Endothelial cell of umbilical vein (primary cell): ENCODE measurements around the gene DPPA4. TPM values are rescaled to one million over a fixed set of nuclear protein-coding genes. Genes with fewer than 3 reads are reported as not detected.

ENCODE experiments used
- BruUV-seq: library from RNA; stranded (reverse); fragments of 400-500 nt; replicated peaks from 2 replicates; lab custom pipeline; 2021; lab: Mats Ljungman, UMichigan
- CTCF ChIA-PET: fragments of 300-600, 350-600 bp; sonication (Branson Sonifier 250); formaldehyde crosslinking; loops from one replicate; lab custom pipeline; 2021; ENCODE audit warnings: antibody characterized with exemption, inconsistent platforms; lab: Charles Lee
- POLR2A ChIA-PET: fragments of 300-600, 350-600 bp; sonication (Branson Sonifier 250); formaldehyde crosslinking; loops from one replicate; lab custom pipeline; 2021; ENCODE audit warnings: antibody characterized with exemption, inconsistent platforms; lab: Charles Lee
- DNase-seq: peaks from one replicate; pipeline ENCODE4 v3.0.0-alpha.2; 2011; ENCODE audit warnings: low read depth, low spot score
- FAIRE-seq: peaks from 2 replicates; lab custom pipeline; 2011; peaks lifted over from hg19 to GRCh38; lab: Jason Lieb, UNC
- H2AFZ ChIP-seq: 2 replicates; pipeline ENCODE4 v1.6.0; 2012; ENCODE audit warnings: low read depth, low read length, control low read depth, inconsistent platforms
- H3K27ac ChIP-seq: 2 replicates; pipeline ENCODE4 v1.5.1; 2011; ENCODE audit warnings: low read depth, mild to moderate bottlenecking, control low read depth, low read length, moderate library complexity; ENCODE audit not compliant: insufficient read depth
- H3K27me3 ChIP-seq, 2 experiments: 2 replicates each; pipeline versions ENCODE4 v1.6.0 to v1.6.1; 2011; ENCODE audit warnings: low read length in 2 of 2, mixed read lengths in 1 of 2; ENCODE audit not compliant: control insufficient read depth in 2 of 2, insufficient read depth in 2 of 2
- H3K36me3 ChIP-seq, 2 experiments: 2 replicates in 1 of 2; 3 replicates in 1 of 2; pipeline ENCODE4 v1.5.1; 2011; ENCODE audit warnings: low read length in 2 of 2, mild to moderate bottlenecking in 1 of 2, moderate library complexity in 1 of 2; ENCODE audit not compliant: control insufficient read depth in 2 of 2, insufficient read depth in 2 of 2; ENCODE audit errors: extremely low read depth in 1 of 2
- H3K4me1 ChIP-seq: 3 replicates; pipeline ENCODE4 v1.5.1; 2011; ENCODE audit warnings: mild to moderate bottlenecking, low read length; ENCODE audit not compliant: control insufficient read depth, insufficient read depth; ENCODE audit errors: extremely low read depth
- H3K4me2 ChIP-seq: 2 replicates; pipeline ENCODE4 v1.6.1; 2011; ENCODE audit warnings: low read length, control low read depth, mixed read lengths; ENCODE audit not compliant: insufficient read depth
- H3K4me3 ChIP-seq, 3 experiments: fragments of 200-600 bp in 1 of 3; sonication (generic), shearing (Covaris generic) in 1 of 3; replicated peaks in 1 of 3; 2 replicates each; pipeline ENCODE4 v1.5.1; 2011 to 2016; ENCODE audit warnings: control low read depth in 3 of 3, low read length in 3 of 3, mild to moderate bottlenecking in 2 of 3, inconsistent platforms in 1 of 3, low read depth in 1 of 3, moderate library complexity in 1 of 3; ENCODE audit not compliant: insufficient read depth in 1 of 3
- H3K79me2 ChIP-seq: 2 replicates; pipeline ENCODE4 v1.6.0; 2012; ENCODE audit warnings: low read length, inconsistent platforms; ENCODE audit not compliant: control insufficient read depth, insufficient read depth
- H3K9ac ChIP-seq: replicated peaks from 2 replicates; pipeline ENCODE3; 2011; ENCODE audit warnings: low read length, control low read depth; ENCODE audit not compliant: insufficient read depth; ENCODE audit errors: extremely low read depth
- H3K9me1 ChIP-seq: replicated peaks from 3 replicates; pipeline ENCODE4 v1.6.0; 2011; ENCODE audit warnings: mild to moderate bottlenecking, low read length; ENCODE audit not compliant: control insufficient read depth, insufficient read depth; ENCODE audit errors: extremely low read depth
- H3K9me3 ChIP-seq: replicated peaks from 2 replicates; pipeline ENCODE4 v1.5.1; 2012; ENCODE audit warnings: low read length, inconsistent platforms; ENCODE audit not compliant: control insufficient read depth, insufficient read depth
- H4K20me1 ChIP-seq: replicated peaks from 2 replicates; pipeline ENCODE3; 2011; ENCODE audit warnings: mild to moderate bottlenecking, low read length; ENCODE audit not compliant: control insufficient read depth, insufficient read depth; ENCODE audit errors: extremely low read depth
- EZH2 ChIP-seq: IDR thresholded peaks from 2 replicates; pipeline ENCODE4 v1.6.1; 2012; ENCODE audit warnings: borderline replicate concordance, low read depth, mild to moderate bottlenecking, moderate library complexity, low read length, inconsistent platforms; ENCODE audit not compliant: severe bottlenecking
- FOS ChIP-seq: IDR thresholded peaks from 2 replicates; pipeline ENCODE4 v1.6.1; 2011; ENCODE audit warnings: mild to moderate bottlenecking, low read length, moderate library complexity, borderline replicate concordance; ENCODE audit not compliant: insufficient read depth
- MYC ChIP-seq: IDR thresholded peaks from one replicate; pipeline ENCODE4 v1.6.1; 2011; ENCODE audit warnings: mild to moderate bottlenecking, low read depth, low read length
- POLR2A ChIP-seq: IDR thresholded peaks from 2 replicates; pipeline ENCODE4 v1.6.1; 2012; ENCODE audit warnings: low read depth, mild to moderate bottlenecking, control low read depth, low read length
- POLR2AphosphoS5 ChIP-seq: IDR thresholded peaks from 2 replicates; pipeline ENCODE4 v1.6.1; 2012; ENCODE audit warnings: low read depth, mild to moderate bottlenecking, control low read depth, low read length, moderate library complexity; ENCODE audit not compliant: insufficient read depth
- dilution Hi-C: fragments of 300-500 bp; cut with MboI; formaldehyde crosslinking; loops from one replicate; pipeline ENCODE4 v1.15.0; 2019; ENCODE audit warnings: low sequenced_read_pairs; ENCODE audit not compliant: extremely low pct_ligation_motif_present
- intact Hi-C: fragments of 100-400 bp; cut with micrococcal nuclease; formaldehyde crosslinking; loops from one replicate; pipeline ENCODE4 v1.10.0; 2022
- polyA plus RNA-seq, 4 experiments: library from polyadenylated mRNA; depleted of rRNA in 3 of 4; stranded (reverse) in 3 of 4; unstranded in 1 of 4; fragments of >200 nt; gene quantifications; 2 replicates each; pipeline versions ENCODE4 v1.2.1 to v1.2.3, GENCODE V29; 2011 to 2012; ENCODE audit warnings: missing spikeins in 1 of 4
- total RNA-seq: library from RNA; stranded (reverse); gene quantifications from 2 replicates; pipeline ENCODE4 v1.2.3, GENCODE V29; 2021
- TF ChIP-seq, protein P1 (sequence below): IDR thresholded peaks from 2 replicates; pipeline ENCODE4 v1.6.1; 2011; ENCODE audit not compliant: insufficient read depth, insufficient read length

DPPA4 gene
- total and polyA plus RNA-seq, 2 donors (not counting 3 experiments of a cell fraction or from before 2014, with no cell fraction given), result 0.06 TPM; not detected in 1

DNA sequence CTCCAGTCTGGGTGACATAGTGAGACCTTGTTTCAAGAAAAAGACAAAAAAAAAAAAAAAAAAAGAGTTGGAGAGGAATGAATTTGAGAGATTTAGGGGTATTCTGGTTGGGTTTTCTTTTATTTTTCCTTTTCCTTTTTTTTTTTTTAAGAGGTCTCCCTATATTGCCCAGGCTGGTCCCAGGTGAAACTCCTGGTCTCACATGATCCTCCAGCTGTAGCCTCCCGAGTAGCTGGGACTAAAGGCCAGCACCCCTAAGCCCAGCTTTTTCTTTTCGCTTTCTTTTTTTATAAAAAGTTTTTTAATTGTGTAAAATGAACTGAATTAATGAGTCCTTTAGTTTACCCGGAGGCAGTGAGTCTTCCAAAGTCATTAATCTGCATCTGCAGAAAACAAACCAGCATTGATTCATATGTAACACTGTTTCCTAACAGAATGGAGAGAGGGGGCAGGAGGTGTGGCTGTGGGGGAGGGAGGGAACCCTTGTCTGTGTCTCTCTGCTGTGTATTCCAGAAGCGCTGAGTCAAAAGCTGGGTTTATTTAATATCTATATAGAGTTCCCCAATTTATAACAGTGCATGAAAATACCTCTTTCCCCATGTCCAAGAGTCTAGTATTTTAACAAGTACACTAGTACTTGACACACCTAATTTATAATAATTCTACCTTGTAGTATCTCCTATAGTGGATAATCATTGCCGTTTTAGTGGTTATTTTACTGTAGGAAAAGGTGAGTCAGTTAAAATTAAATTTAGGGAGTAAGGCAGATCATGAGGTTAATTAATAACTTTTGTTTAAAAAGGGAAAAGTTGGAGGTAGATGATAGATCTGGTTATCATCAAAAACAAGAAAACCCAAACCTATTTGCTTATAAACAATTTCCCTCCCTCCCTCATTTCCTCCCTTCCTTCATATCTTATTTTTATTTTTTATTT lies 2.6 kb upstream of the DPPA4 start:
- TF ChIP-seq POLR2A (no peak), FOS (no peak), EZH2 (no peak), MYC (no peak), POLR2AphosphoS5 (no peak)
- no peak for DNase-seq
- dilution Hi-C loops (no loop called here), intact Hi-C loops (no loop called here)
- Histone ChIP-seq H3K4me3 (no peak overlapping the region), H3K9me1 (no peaks in the 10 kb centered on the region), H3K36me3 (no peaks in the 10 kb centered on the region), H4K20me1 (no peaks in the 10 kb centered on the region), H3K79me2 (no peaks in the 10 kb centered on the region), H3K4me1 (no peaks in the 10 kb centered on the region), H3K27me3 (peaks cover 0 to 4% of the 10 kb centered on the region in 2 experiments), H3K9ac (no peak overlapping the region), H3K9me3 (no peaks in the 10 kb centered on the region), H2AFZ (no peak overlapping the region), H3K4me2 (no peak overlapping the region), H3K27ac (no peak overlapping the region)
- FAIRE-seq, result no peak
- CTCF ChIA-PET, result no interaction called here
- POLR2A ChIA-PET, result no interaction called here
- BruUV-seq, result no TSS peak

- H3K36me3 ChIP-seq, result no peaks in the 10 kb centered on the region
- FAIRE-seq, result no peak
- dilution Hi-C loops (no loop called here), intact Hi-C loops (no loop called here)
- CTCF ChIA-PET, result no interaction called here
- no peak overlapping the region for H3K27ac ChIP-seq
- H3K4me1 ChIP-seq, result no peaks in the 10 kb centered on the region
- H3K9ac ChIP-seq, result no peak overlapping the region
- H3K4me3 ChIP-seq, result no peak overlapping the region
- DNase-seq, result no peak
- no TSS peak for BruUV-seq
- H4K20me1 ChIP-seq, result no peaks in the 10 kb centered on the region
- TF ChIP-seq, protein P1, sequence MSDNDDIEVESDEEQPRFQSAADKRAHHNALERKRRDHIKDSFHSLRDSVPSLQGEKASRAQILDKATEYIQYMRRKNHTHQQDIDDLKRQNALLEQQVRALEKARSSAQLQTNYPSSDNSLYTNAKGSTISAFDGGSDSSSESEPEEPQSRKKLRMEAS, result no peak
- no peaks in the 10 kb centered on the region for H3K9me1 ChIP-seq
- POLR2A ChIA-PET, result no interaction called here
- no peaks in the 10 kb centered on the region for H3K9me3 ChIP-seq
- no peak overlapping the region for H3K4me2 ChIP-seq
- no peak overlapping the region for H2AFZ ChIP-seq
- H3K27me3 ChIP-seq, result peaks cover 0 to 4% of the 10 kb centered on the region in 2 experiments
- no peaks in the 10 kb centered on the region for H3K79me2 ChIP-seq
These were observed 1.9 kb upstream of the DPPA4 start for GRCh38 chr3:109339197-109339596.
